Ectodermal cell (in vitro differentiated cells): ENCODE measurements around the gene COL27A1.

ENCODE experiments used
- H3K27ac ChIP-seq: 2 replicates; pipeline ENCODE4 v1.7.0; 2013; ENCODE audit warnings: mild to moderate bottlenecking, low read depth, low read length; ENCODE audit not compliant: insufficient read depth, poor library complexity, severe bottlenecking
- H3K27me3 ChIP-seq: 2 replicates; pipeline ENCODE4 v1.7.0; 2013; ENCODE audit warnings: mild to moderate bottlenecking, low read length; ENCODE audit not compliant: insufficient read depth, control insufficient read depth, poor library complexity, severe bottlenecking
- H3K36me3 ChIP-seq: one replicate; pipeline ENCODE4 v1.7.0; 2013; ENCODE audit warnings: low read length; ENCODE audit not compliant: control insufficient read depth, insufficient read depth
- H3K4me1 ChIP-seq: one replicate; pipeline ENCODE4 v1.7.0; 2013; ENCODE audit warnings: low read length; ENCODE audit not compliant: control insufficient read depth, insufficient read depth
- H3K4me3 ChIP-seq: 2 replicates; pipeline ENCODE4 v1.7.0; 2013; ENCODE audit warnings: low read depth, low read length, control low read depth; ENCODE audit not compliant: insufficient read depth
- H3K9me3 ChIP-seq: 2 replicates; pipeline ENCODE4 v1.7.0; 2013; ENCODE audit warnings: mild to moderate bottlenecking, low read length, moderate library complexity; ENCODE audit not compliant: control insufficient read depth
- WGBS, 2 experiments: methylation state at CpG; one replicate each; pipeline ENCODE4 v1.1.7; 2013; ENCODE audit warnings: missing lambda C conversion rate in 2 of 2; 5-methylcytosine and 5-hydroxymethylcytosine counted together

The COL27A1 gene

DNA sequence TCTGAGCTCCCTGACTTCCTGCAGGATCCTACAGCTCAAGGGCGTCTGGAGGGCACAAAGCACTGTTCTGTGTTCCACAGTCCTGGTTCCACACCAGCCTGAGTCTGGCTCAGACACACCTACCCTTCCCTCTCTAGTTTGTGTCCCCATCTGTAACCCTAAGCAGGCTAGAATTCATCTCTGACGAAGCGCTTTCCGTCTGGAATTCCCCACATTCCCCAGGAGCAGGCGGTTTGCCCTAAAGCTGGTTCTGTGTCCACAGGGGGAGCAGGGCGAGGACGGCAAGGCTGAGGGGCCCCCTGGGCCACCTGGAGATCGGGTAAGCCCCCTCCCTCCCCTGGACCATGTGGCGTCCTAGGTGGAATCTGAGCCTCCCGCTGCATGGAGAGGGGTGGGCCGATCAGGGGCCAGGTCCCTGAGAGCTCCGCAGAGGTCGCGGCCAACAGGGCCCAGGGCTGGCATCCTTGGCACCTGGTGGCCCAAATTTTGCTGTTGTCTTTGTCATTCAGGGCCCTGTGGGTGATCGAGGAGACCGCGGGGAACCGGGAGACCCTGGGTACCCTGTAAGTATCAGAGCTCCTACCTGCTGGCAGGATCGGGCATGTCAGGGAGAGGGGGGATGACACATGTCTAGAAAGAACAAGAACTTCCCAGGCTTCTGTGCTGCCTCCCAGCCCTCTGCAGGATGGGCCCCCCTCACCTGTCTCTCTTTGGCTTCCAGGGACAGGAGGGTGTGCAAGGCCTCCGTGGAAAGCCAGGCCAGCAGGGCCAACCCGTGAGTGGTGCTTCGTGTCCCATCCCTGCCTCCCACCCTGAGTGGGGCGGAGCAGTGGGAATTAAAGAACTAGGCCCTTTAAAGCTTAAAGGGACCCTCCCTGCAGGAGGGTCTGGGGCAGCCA, 133.1 kb downstream of the COL27A1 start:
- H3K9me3 ChIP-seq, result no peaks in the 10 kb centered on the region
- no peaks in the 10 kb centered on the region for H3K36me3 ChIP-seq

DNA sequence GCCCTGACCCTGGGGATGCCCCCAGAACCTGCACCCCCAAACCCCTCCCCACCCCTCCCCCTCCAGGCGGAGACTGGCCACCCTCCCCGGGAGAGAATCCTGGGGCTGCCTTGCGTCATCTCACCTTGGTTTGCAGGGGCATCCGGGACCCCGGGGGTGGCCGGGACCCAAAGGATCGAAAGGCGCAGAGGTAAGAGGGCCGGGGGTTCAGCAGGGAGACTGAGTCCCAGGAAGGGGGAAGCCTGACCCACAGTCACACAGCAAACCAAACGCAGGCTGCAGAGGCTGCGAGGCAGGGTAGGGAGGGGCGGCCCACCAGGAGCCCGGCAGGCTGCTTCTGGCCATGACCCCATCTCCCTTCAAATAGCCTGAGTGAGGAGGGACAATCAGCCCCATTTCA, 133.8 kb downstream of the COL27A1 start:
- Histone ChIP-seq H3K4me1 (peaks cover 26% of the 10 kb centered on the region), H3K27me3 (no peaks in the 10 kb centered on the region), H3K27ac (no peak overlapping the region), H3K9me3 (no peaks in the 10 kb centered on the region), H3K4me3 (no peak overlapping the region), H3K36me3 (peaks cover under 1% of the 10 kb centered on the region)
- 91 to 92% methylated on average over 13 of the region's 13 CpGs for WGBS, 2 experiments

More for the DNA sequence above, 133.1 kb downstream of the COL27A1 start:
- Histone ChIP-seq H3K4me3 (no peak overlapping the region), H3K27ac (no peak overlapping the region), H3K4me1 (peaks cover 26% of the 10 kb centered on the region), H3K27me3 (no peaks in the 10 kb centered on the region)
- 58 to 61% methylated on average over 23 of the region's 23 CpGs for WGBS, 2 experiments

DNA sequence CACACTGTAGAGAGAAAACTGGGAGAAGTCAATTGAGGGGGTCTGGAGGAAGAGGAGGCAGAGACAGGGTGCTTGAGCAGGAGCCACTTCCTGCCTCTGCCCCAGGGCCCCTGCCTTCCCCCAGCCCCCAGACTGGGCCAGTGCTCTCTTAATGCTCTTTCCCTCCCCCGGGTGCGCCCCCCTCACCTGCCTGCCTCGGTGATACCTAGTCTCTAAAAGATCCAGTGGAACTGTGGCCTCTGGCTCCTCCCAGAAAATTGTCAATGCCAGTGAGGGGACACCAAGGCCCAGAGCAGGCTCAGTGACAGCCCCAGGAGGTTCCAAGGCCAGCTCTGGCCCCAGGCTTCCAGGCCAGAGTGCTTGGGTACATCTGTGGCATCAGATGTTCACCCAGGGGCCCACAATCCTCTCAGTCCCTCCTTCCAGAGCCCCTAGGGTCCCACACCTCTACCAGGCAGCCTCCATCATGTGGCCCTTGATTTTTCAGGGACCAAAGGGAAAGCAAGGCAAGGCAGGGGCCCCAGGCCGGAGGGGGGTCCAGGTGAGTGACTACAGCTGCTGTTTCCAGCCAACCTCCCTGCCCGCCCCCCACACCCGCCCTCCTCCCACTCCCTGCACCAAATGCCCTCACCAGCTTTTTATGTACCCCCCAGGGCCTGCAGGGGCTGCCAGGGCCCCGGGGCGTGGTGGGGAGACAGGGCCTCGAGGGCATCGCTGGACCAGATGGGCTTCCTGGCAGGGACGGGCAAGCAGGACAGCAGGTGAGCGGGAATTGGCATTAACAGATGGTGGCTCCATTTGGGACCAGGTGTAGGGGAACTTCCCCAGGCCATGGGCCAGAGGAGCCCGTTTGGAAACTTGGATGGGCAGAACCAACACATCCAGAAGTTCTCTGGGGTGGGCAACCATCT, 134.5 kb downstream of the COL27A1 start:
- Histone ChIP-seq H3K27me3 (no peaks in the 10 kb centered on the region), H3K4me1 (peaks cover 26% of the 10 kb centered on the region), H3K9me3 (no peaks in the 10 kb centered on the region), H3K27ac (no peak overlapping the region), H3K4me3 (no peak overlapping the region), H3K36me3 (peaks cover 8% of the 10 kb centered on the region)
- 91 to 94% methylated on average over 13 of the region's 13 CpGs for WGBS, 2 experiments

DNA sequence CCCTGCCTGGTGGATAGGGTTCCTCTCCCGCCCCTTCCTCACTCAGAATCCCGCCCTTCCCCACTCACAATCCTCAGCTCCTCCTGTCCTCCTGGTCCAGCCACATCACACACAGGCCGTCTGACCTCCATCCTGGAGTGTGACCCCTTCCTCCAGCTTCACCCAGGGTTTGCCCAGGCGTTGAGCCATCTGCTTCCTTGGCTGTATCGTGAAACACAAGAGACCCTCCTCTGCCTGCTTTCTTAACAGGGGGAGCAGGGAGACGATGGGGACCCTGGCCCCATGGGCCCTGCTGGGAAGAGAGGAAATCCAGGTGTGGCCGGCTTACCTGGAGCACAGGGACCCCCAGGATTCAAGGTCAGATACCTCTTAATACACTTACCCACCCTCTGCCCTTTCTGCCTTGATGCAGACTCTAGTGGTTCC, 135.2 kb downstream of the COL27A1 start:
- H3K9me3 ChIP-seq, result no peaks in the 10 kb centered on the region
- H3K36me3 ChIP-seq, result peaks cover 15% of the 10 kb centered on the region
- 80 to 84% methylated on average over 7 of the region's 7 CpGs for WGBS, 2 experiments
- H3K27ac ChIP-seq, result no peak overlapping the region
- H3K27me3 ChIP-seq, result no peaks in the 10 kb centered on the region
- no peak overlapping the region for H3K4me3 ChIP-seq
- H3K4me1 ChIP-seq, result peaks cover 21% of the 10 kb centered on the region

DNA sequence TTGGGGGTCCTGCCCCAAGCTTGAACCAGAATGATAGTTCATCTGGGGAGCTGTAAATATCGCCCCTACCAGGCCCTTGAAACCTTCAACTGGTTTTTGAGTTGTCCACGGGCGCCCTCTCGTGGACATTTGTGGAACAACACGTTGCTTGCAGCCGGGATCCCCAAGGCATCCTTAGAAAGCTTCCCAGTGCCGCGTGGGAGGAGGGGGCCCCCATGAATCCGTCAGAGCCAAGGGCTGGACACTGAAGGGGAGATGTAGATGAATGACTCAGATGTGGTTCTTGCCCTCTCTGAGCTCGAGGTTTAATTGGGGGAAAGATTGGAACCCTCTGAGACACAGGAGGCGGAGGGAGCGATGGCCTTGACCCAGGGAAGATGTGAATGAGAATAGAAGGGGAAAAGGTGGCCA, 135.7 kb downstream of the COL27A1 start:
- H3K4me3 ChIP-seq, result no peak overlapping the region
- no peaks in the 10 kb centered on the region for H3K27me3 ChIP-seq
- peaks cover 16% of the 10 kb centered on the region for H3K4me1 ChIP-seq
- 21 to 23% methylated on average over 12 of the region's 12 CpGs for WGBS, 2 experiments
- H3K9me3 ChIP-seq, result no peaks in the 10 kb centered on the region
- H3K36me3 ChIP-seq, result peaks cover 16% of the 10 kb centered on the region
- no peak overlapping the region for H3K27ac ChIP-seq

DNA sequence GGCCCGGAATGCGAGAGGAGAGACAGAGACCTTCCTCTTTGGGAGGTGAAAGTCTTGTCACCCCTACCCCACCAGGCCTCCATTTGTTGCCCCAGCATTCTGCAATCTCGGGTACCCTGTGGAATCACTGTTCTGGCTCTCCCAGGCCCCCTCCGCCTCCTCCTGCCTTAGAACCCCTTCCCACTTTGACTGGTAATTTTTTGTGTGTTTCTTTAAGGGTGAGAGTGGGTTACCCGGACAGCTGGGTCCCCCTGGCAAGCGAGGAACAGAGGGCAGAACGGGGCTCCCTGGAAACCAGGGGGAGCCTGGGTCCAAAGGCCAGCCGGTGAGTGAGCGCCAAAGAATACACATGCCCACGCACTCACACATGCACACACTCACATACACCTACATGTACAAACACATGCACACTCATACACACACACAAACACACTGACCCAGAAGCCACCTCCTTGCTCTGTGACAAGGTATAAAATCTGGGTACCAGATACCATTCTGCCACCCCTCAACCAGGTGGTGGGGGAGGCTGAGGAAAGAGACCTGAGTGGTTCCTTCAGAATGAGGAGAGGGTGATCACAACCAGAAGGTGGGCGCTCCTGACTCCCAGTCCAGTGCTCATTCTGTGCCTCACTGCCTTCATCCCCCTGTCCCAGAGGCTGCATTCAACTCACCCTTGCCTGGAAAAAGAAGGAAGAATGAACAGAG, 136.7 kb downstream of the COL27A1 start:
- 96% methylated on average over 11 of the region's 11 CpGs for WGBS, 2 experiments
- peaks cover 13% of the 10 kb centered on the region for H3K4me1 ChIP-seq
- H3K9me3 ChIP-seq, result no peaks in the 10 kb centered on the region
- H3K36me3 ChIP-seq, result peaks cover 16% of the 10 kb centered on the region
- H3K27ac ChIP-seq, result no peak overlapping the region
- H3K4me3 ChIP-seq, result no peak overlapping the region
- H3K27me3 ChIP-seq, result no peaks in the 10 kb centered on the region

DNA sequence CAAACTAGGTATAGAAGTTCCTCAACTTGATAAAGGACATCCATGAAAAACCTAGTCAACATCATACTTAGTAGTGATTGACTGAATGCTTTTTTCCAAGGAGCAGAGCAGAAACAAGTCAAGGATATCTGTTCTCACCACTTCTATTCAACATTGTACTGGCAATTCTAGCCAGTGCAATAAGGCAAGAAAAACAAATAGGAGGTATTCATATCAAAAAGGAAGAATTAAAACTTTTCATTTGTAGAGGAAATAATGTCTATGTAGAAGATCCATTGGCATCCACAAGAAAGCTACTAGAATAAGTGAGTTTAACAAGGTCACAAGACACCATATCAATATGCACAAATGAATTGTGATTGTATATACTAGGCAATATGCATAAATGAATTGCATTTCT, 139.3 kb downstream of the COL27A1 start:
- Histone ChIP-seq H3K27me3 (no peaks in the 10 kb centered on the region), H3K4me3 (no peak overlapping the region), H3K27ac (no peak overlapping the region), H3K4me1 (no peaks in the 10 kb centered on the region), H3K36me3 (peaks cover 21% of the 10 kb centered on the region), H3K9me3 (no peaks in the 10 kb centered on the region)

DNA sequence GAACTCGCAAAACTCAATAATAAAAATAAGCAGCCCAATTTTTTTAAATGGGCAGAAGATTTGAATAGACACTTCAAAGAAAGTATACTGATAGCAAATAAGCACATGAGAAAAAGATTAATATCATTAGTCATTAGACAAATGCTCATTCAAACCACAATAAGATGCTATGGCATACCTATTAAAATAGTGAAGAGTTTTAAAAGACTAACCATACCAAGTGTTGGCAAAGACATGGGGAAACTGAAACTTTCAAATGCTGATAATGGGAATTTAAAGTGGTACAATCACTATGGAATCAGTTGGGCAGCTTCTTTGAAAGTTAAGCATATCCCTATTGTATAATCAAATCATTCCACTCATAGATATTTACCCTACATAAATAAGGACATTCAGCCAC, 141.0 kb downstream of the COL27A1 start:
- Histone ChIP-seq H3K4me1 (no peaks in the 10 kb centered on the region), H3K9me3 (no peaks in the 10 kb centered on the region), H3K27ac (no peak overlapping the region), H3K36me3 (peaks cover 21% of the 10 kb centered on the region), H3K27me3 (no peaks in the 10 kb centered on the region), H3K4me3 (no peak overlapping the region)
- 100% methylated on average over 1 of the region's 1 CpG; no CpG with 5 or more reads in 1 of the 2 experiments for WGBS, 2 experiments

DNA sequence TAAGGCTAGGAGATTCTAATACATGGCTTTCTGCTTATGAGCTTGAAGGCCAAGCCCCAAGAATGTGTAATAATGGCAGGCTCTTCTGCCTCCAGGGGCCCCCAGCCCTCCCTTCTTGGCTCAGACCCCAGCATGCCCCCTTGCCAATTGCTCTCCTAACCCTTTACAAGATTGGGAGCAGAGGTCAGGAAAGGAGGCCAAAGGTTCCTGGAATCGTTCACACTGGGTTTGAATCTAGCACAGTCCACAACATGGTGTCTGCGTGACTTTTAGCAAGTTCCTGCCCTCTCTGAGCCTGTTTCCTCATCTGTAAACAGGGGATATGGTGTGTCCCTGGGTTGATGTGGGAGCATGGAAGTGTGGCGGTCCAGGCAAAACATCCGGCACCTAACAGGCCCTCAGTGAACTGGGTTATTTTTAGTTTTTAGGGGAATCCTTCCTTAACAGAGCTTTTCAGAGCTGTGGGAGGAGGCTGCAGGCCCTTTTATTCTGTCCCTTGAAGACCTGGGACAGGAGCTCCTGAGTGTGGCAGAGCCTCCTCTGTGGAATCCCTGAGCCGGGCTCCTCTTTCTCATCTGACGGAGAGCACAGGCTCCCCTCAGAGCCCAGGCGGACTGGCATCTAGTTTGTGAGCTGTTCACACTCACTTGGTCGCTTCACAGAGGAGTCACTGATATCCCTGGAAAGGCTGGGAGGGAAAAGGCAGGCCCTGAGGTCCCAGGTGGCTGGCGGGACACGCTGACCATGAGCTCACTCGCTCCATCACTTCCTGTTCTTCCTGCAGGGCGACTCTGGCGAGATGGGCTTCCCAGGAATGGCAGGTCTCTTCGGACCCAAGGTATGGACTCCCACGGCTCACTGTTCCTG, 144.2 kb downstream of the COL27A1 start:
- no peak overlapping the region for H3K27ac ChIP-seq
- no peaks in the 10 kb centered on the region for H3K4me1 ChIP-seq
- no peaks in the 10 kb centered on the region for H3K9me3 ChIP-seq
- 93 to 94% methylated on average over 15 of the region's 15 CpGs for WGBS, 2 experiments
- H3K27me3 ChIP-seq, result no peaks in the 10 kb centered on the region
- peaks cover 16% of the 10 kb centered on the region for H3K36me3 ChIP-seq
- no peak overlapping the region for H3K4me3 ChIP-seq
